VCaP (cell line): ENCODE measurements around the gene ABHD12.
A peak's percentile ranks its signal among the peaks of the same experiment; 100 is the strongest.

Experiments used
- H3K27ac ChIP-seq: fragments of 450-650 bp; 2 replicates; pipeline ENCODE4 v1.5.1; 2017
- CTCF ChIP-seq: fragments of 450-650 bp; conservative IDR thresholded peaks from 2 replicates; pipeline ENCODE4 v1.5.1; 2017; ENCODE audit warnings: mild to moderate bottlenecking, moderate library complexity

ABHD12 gene

GRCh38 chr20:25324412-25324811, 66.2 kb downstream of the ABHD12 start:
- TF ChIP-seq CTCF = no peak
- H3K27ac ChIP-seq = no peak overlapping the region

GRCh38 chr20:25323496-25324246, 67.0 kb downstream of the ABHD12 start:
- H3K27ac ChIP-seq = no peak overlapping the region; the same call in 1 of the 2 replicates
- no peak for TF ChIP-seq CTCF

GRCh38 chr20:25321991-25322390, 68.6 kb downstream of the ABHD12 start:
- no peak for TF ChIP-seq CTCF
- H3K27ac ChIP-seq = peak overlapping the region; percentile 42

GRCh38 chr20:25321262-25321831, 69.3 kb downstream of the ABHD12 start:
- TF ChIP-seq CTCF = no peak
- H3K27ac ChIP-seq = peak overlapping the region; percentile 42

GRCh38 chr20:25320035-25320800, 70.4 kb downstream of the ABHD12 start:
- no peak overlapping the region for H3K27ac ChIP-seq
- TF ChIP-seq CTCF = no peak

- 0 out of 2 replicates have a peak overlapping the region, but pooled peaks have one; percentile 9 for H3K27ac ChIP-seq
- TF ChIP-seq CTCF = no peak
These were observed 71.2 kb downstream of the ABHD12 start for GRCh38 chr20:25319241-25320034.
